OCI-LY7 (cell line): Measurements from ENCODE around the gene ABCC1. TPM values are rescaled to one million over a fixed set of nuclear protein-coding genes. Genes with fewer than 3 reads are reported as not detected.

ENCODE experiments used
- BruUV-seq: library from RNA; stranded (reverse); fragments of 400-500 nt; replicated peaks from 2 replicates; lab custom pipeline; 2021; lab: Mats Ljungman, UMichigan
- CTCF ChIA-PET: fragments of 300-600 bp; sonication (Branson Sonifier 250); formaldehyde crosslinking; loops from one replicate; lab custom pipeline; 2022; ENCODE audit warnings: antibody characterized with exemption; ENCODE audit not compliant: unreplicated experiment; lab: Charles Lee
- POLR2A ChIA-PET: fragments of 300-600 bp; sonication (Branson Sonifier 250); formaldehyde crosslinking; loops from one replicate; lab custom pipeline; 2022; ENCODE audit warnings: antibody characterized with exemption; lab: Charles Lee
- DNase-seq: peaks from one replicate; pipeline ENCODE4 v3.0.0-alpha.2; 2015; ENCODE audit warnings: low spot score
- H2AFZ ChIP-seq: fragments of 200-600 bp; sonication (generic), shearing (Covaris generic); 2 replicates; pipeline ENCODE4 v1.6.1; 2014; ENCODE audit warnings: mild to moderate bottlenecking, antibody characterized with exemption, low read length, moderate library complexity
- H3K27ac ChIP-seq: fragments of 200-600 bp; sonication (generic); 2 replicates; pipeline ENCODE4 v1.5.1; 2014; ENCODE audit warnings: mixed run types, low read depth, mild to moderate bottlenecking, moderate library complexity, low read length, inconsistent platforms; ENCODE audit not compliant: poor library complexity, severe bottlenecking
- H3K36me3 ChIP-seq: fragments of 200-600 bp; sonication (generic); 2 replicates; pipeline ENCODE4 v1.6.1; 2014; ENCODE audit warnings: mild to moderate bottlenecking, antibody characterized with exemption, low read length, moderate library complexity, mixed read lengths; ENCODE audit not compliant: insufficient read depth
- H3K4me1 ChIP-seq: fragments of 200-600 bp; sonication (generic); 2 replicates; pipeline ENCODE4 v1.5.1; 2014; ENCODE audit warnings: mild to moderate bottlenecking, low read length; ENCODE audit not compliant: insufficient read depth, poor library complexity, severe bottlenecking
- H3K4me2 ChIP-seq: fragments of 200-600 bp; sonication (generic); 2 replicates; pipeline ENCODE4 v1.6.1; 2014; ENCODE audit warnings: mild to moderate bottlenecking, low read length
- H3K4me3 ChIP-seq: fragments of 200-600 bp; sonication (generic); 2 replicates; pipeline ENCODE4 v1.5.1; 2014; ENCODE audit warnings: mild to moderate bottlenecking, low read depth, low read length; ENCODE audit not compliant: poor library complexity, severe bottlenecking
- H3K79me2 ChIP-seq: fragments of 200-600 bp; sonication (generic); 2 replicates; pipeline ENCODE4 v1.6.1; 2016; ENCODE audit warnings: low read depth, mild to moderate bottlenecking, low read length, moderate library complexity, mixed read lengths; ENCODE audit not compliant: insufficient read depth
- H3K9me2 ChIP-seq: fragments of 200-600 bp; sonication (generic); 2 replicates; pipeline ENCODE4 v1.6.1; 2016; ENCODE audit warnings: mild to moderate bottlenecking, low read length, mixed read lengths; ENCODE audit not compliant: insufficient read depth
- H3K9me3 ChIP-seq: fragments of 200-600 bp; sonication (generic); 2 replicates; pipeline ENCODE4 v1.6.1; 2014; ENCODE audit warnings: mild to moderate bottlenecking, mixed run types, low read length, mixed read lengths
- H4K20me1 ChIP-seq: fragments of 200-600 bp; sonication (generic); 2 replicates; pipeline ENCODE4 v1.6.1; 2014; ENCODE audit warnings: mild to moderate bottlenecking, antibody characterized with exemption, low read length, moderate library complexity, mixed read lengths; ENCODE audit not compliant: insufficient read depth
- EZH2phosphoT487 ChIP-seq: fragments of 200-600 bp; sonication (generic); IDR thresholded peaks from 2 replicates; pipeline ENCODE4 v1.6.1; 2018; ENCODE audit warnings: low read depth, borderline replicate concordance, mild to moderate bottlenecking, mixed run types, antibody characterized with exemption, low read length, moderate library complexity, mixed read lengths
- intact Hi-C: fragments of 100-400 bp; cut with micrococcal nuclease; formaldehyde crosslinking; loops from one replicate; pipeline ENCODE4 v1.10.0; 2022; ENCODE audit not compliant: unreplicated experiment
- total RNA-seq, 2 experiments: library from RNA; depleted of rRNA in 1 of 2; stranded (reverse); fragments of >200 nt in 1 of 2; shearing (Covaris generic) in 1 of 2; gene quantifications; 2 replicates each; pipeline ENCODE4 v1.2.3, GENCODE V29; 2014 to 2022
- TF ChIP-seq, protein P1 (sequence below): fragments of 200-600 bp; sonication (generic); conservative IDR thresholded peaks from 2 replicates; pipeline ENCODE4 v1.5.1; 2014; ENCODE audit warnings: mild to moderate bottlenecking, antibody characterized with exemption, low read length, moderate library complexity, mixed read lengths

The ABCC1 gene
- total RNA-seq, 2 experiments from 2014 or later, result 39.9 to 71.8 TPM

DNA sequence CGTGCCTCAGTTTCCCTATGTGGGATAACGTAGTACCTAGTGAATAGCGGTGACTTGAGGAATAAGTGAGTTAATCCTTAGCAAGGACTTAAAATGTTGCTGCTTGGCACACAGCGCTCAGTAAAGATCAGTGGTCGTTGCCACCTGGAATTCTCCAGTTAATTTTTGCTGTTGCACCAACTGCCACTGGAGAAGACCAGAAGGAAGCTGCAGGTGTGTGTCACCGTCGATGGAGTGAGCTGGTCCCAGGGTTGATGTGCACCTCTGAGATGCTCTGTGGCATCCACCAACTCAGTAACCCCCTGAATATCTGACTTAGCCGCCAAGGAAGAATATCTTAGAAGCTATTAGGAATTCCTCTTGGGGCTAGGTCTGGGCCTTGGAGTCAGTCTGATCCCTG lies 4.1 kb downstream of the ABCC1 start:
- no TSS peak for BruUV-seq
- POLR2A ChIA-PET, result interaction anchor here (0.9 kb wide), 1 partner anchor 37 kb away, joined by 3 read pairs; no protein-coding TSS in a partner anchor

DNA sequence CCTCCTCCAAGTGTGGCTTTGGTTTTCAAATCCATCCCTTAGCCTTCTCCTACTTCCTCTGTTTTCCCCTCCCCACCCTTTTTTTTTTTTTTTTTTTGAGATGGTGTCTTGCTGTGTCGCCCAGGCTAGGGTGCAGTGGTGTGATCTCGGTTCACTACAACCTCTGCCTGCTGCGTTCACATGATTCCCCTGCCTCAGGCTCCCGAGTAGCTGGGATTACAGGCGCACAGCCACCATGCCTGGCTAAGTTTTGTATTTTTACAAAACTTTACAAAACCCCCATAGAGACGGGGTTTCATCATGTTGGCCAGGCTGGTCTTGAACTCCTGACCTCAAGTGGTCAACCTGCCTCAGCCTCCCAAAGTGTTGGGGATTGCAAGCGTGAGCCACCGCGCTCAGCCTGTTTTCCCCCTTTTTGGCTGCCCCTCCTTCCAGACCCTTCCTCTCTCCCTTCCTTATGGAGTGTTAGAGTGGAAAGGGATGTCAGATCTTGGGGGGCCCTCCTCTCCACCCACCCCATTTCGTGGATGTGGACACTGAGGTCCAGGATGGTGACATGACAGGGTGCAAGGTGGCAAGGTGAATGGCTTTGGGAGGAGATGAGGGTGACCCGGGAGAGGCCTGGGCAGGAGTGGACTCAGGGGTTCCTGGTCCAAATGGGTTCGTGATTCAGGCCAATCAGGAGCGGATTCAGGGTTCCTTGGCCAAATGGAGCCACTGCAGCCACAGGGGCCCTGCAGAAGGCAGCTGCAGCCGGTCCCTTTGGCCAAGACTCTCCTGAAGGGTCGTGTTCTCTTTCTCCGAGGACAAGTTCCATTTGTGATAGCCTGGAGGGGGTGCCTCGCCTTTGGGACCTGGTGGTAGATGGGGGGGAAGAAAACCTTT lies 4.8 kb downstream of the ABCC1 start:
- H3K27ac ChIP-seq, result no peak overlapping the region
- intact Hi-C loops, result loop anchor here (5.0 kb wide), 1 partner anchor 38 kb away; no protein-coding TSS in a partner anchor
- H3K9me3 ChIP-seq, result no peaks in the 10 kb centered on the region
- POLR2A ChIA-PET, result interaction anchor here (0.9 kb wide), 1 partner anchor 36 kb away, joined by 3 read pairs; no protein-coding TSS in a partner anchor
- no peak for DNase-seq
- H3K79me2 ChIP-seq, result peaks cover 96% of the 10 kb centered on the region
- no peak overlapping the region for H2AFZ ChIP-seq
- no peak overlapping the region for H3K4me3 ChIP-seq
- 0 out of 2 replicates have a peak, but pooled peaks cover 5% of the 10 kb centered on the region for H4K20me1 ChIP-seq
- CTCF ChIA-PET, result no interaction called here
- no TSS peak for BruUV-seq
- H3K36me3 ChIP-seq, result peaks cover 27% of the 10 kb centered on the region
- TF ChIP-seq EZH2phosphoT487, result no peak
- TF ChIP-seq, protein P1, sequence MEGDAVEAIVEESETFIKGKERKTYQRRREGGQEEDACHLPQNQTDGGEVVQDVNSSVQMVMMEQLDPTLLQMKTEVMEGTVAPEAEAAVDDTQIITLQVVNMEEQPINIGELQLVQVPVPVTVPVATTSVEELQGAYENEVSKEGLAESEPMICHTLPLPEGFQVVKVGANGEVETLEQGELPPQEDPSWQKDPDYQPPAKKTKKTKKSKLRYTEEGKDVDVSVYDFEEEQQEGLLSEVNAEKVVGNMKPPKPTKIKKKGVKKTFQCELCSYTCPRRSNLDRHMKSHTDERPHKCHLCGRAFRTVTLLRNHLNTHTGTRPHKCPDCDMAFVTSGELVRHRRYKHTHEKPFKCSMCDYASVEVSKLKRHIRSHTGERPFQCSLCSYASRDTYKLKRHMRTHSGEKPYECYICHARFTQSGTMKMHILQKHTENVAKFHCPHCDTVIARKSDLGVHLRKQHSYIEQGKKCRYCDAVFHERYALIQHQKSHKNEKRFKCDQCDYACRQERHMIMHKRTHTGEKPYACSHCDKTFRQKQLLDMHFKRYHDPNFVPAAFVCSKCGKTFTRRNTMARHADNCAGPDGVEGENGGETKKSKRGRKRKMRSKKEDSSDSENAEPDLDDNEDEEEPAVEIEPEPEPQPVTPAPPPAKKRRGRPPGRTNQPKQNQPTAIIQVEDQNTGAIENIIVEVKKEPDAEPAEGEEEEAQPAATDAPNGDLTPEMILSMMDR, result no peak
- no peaks in the 10 kb centered on the region for H3K9me2 ChIP-seq
- H3K4me1 ChIP-seq, result peaks cover 28% of the 10 kb centered on the region
- no peak overlapping the region for H3K4me2 ChIP-seq

More for the DNA sequence above, 4.1 kb downstream of the ABCC1 start:
- Histone ChIP-seq H2AFZ (no peak overlapping the region), H3K4me2 (no peak overlapping the region), H3K9me3 (no peaks in the 10 kb centered on the region), H3K27ac (no peak overlapping the region), H3K4me3 (no peak overlapping the region), H3K4me1 (peaks cover 35% of the 10 kb centered on the region), H3K79me2 (peaks cover 93% of the 10 kb centered on the region), H3K9me2 (no peaks in the 10 kb centered on the region), H3K36me3 (peaks cover 27% of the 10 kb centered on the region), H4K20me1 (0 out of 2 replicates have a peak, but pooled peaks cover 5% of the 10 kb centered on the region)
- CTCF ChIA-PET, result no interaction called here
- TF ChIP-seq EZH2phosphoT487, result no peak
- TF ChIP-seq, protein P1, result no peak
- no peak for DNase-seq
- intact Hi-C loops, result loop anchor here (5.0 kb wide), 1 partner anchor 39 kb away; no protein-coding TSS in a partner anchor
